ENCODE results near the gene BMPR1B.

BMPR1B gene

DNA sequence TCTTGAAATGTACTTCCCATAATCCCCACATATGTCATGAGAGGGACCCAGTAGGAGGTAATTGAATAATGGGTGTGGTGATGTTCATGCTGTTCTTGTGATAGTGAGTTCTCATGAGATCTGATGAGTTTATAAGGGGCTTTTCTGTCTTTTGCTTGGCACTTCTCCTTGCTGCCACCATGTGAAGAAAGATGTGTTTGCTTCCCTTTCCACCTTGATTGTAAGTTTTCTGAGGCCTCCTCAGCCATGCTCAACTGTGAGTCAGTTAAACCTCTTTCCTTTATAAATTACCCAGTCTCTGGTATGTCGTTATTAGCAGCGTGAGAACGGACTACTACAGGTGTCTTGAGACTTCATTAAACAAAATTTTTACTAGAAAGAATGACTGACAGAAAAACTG is 323.2 kb downstream of the BMPR1B start:
- TF ChIP-seq, protein P1, sequence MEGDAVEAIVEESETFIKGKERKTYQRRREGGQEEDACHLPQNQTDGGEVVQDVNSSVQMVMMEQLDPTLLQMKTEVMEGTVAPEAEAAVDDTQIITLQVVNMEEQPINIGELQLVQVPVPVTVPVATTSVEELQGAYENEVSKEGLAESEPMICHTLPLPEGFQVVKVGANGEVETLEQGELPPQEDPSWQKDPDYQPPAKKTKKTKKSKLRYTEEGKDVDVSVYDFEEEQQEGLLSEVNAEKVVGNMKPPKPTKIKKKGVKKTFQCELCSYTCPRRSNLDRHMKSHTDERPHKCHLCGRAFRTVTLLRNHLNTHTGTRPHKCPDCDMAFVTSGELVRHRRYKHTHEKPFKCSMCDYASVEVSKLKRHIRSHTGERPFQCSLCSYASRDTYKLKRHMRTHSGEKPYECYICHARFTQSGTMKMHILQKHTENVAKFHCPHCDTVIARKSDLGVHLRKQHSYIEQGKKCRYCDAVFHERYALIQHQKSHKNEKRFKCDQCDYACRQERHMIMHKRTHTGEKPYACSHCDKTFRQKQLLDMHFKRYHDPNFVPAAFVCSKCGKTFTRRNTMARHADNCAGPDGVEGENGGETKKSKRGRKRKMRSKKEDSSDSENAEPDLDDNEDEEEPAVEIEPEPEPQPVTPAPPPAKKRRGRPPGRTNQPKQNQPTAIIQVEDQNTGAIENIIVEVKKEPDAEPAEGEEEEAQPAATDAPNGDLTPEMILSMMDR (IDR thresholded peaks at IDR 0.05), result no peak
- no peak for TF ChIP-seq ZFX (IDR thresholded peaks at IDR 0.05; ENCODE audit: borderline replicate concordance)
- H3K27ac ChIP-seq, result no peak overlapping the region

GRCh38 chr4:95084584-95084983 is 326.8 kb downstream of the BMPR1B start:
- TF ChIP-seq, protein P1 (IDR thresholded peaks at IDR 0.05), result no peak
- TF ChIP-seq ZFX (IDR thresholded peaks at IDR 0.05; ENCODE audit: borderline replicate concordance), result no peak
- no peak overlapping the region for H3K27ac ChIP-seq

DNA sequence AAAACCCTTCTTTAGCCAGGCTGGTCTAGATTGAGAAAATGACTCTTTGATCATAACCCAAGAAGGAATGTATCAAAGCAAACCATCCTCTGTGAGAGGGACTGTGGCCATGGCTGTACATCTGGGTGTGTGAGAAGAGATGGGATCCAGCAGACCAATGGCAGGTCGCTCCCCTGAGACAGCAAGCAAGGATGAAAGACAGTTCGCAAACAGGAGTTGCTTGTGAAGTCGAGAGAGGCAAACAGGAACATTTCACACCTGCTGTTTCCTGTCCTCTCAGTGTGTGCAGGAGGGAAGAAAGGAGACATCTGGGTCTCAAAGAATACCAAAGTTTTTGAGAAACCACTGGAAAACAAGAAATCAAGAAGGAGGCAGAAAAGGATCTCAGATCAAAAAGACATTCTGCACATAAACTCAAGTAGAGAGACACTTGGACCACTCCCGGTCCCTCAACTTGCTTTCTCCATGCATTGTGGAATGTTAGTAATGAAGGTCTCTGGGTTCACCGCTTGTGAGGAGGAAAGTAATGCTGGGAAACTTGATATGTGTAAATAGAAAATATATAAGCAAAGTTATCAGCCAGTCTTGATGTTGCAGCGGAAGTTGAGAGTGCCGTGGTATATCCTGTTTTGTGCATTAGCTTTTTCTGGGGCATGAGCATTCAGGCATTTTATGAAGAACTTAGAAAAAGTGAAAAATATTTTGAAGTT is 327.5 kb downstream of the BMPR1B start:
- TF ChIP-seq, protein P1 (IDR thresholded peaks at IDR 0.05), result no peak
- TF ChIP-seq ZFX (IDR thresholded peaks at IDR 0.05; ENCODE audit: borderline replicate concordance), result no peak
- no peak overlapping the region for H3K27ac ChIP-seq

DNA sequence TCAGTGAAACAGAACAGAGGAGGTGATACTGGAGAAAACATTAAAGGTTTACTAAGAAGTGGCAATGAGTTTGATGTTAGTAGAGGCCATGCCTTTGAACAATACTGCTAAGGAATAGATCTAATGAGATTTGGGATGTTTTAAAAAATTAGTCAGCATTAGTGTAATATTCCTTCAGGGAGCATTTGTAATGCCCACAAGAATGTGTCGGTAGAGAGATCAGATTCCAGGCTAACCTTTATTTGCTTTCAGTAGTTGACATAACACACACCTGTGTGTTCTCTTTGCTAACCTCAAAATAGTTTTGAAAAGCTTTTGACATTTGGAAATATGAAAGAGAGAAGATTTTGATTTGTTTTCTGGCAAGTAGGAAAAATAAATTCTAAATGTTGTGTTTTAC is 328.8 kb downstream of the BMPR1B start:
- 0 out of 2 replicates have a peak overlapping the region, but pooled peaks have one; percentile 5 for H3K27ac ChIP-seq
- TF ChIP-seq, protein P1 (IDR thresholded peaks at IDR 0.05), result no peak
- TF ChIP-seq ZFX (IDR thresholded peaks at IDR 0.05; ENCODE audit: borderline replicate concordance), result no peak

- no peak overlapping the region for H3K27ac ChIP-seq
- no peak for TF ChIP-seq ZFX (IDR thresholded peaks at IDR 0.05; ENCODE audit: borderline replicate concordance)
- TF ChIP-seq, protein P1 (IDR thresholded peaks at IDR 0.05), result no peak
These were observed 330.1 kb downstream of the BMPR1B start for GRCh38 chr4:95087657-95088455.

GRCh38 chr4:95091272-95091671 is 333.5 kb downstream of the BMPR1B start:
- no peak for TF ChIP-seq ZFX (IDR thresholded peaks at IDR 0.05; ENCODE audit: borderline replicate concordance)
- TF ChIP-seq, protein P1 (IDR thresholded peaks at IDR 0.05), result no peak
- H3K27ac ChIP-seq, result no peak overlapping the region

DNA sequence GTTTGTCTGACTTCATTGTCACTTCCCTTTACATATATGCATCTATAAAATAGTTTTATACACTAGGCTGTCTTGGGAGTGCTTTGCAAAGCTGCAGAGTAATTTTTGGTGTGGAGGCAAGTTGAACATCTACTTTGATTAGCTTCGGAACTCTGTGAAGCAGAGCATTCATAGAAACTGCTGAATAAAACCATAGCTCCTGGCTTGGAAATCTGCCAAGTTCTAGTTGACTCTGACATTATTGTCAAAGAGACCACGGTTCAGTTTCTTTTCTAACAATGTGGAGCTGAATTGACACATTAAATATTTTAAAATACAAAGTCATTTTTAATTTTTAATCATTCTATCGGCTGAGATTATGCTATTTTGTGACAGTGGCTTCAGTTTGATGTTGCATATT is 335.0 kb downstream of the BMPR1B start:
- no peak overlapping the region for H3K27ac ChIP-seq

More for the DNA sequence above, 335.0 kb downstream of the BMPR1B start:
- TF ChIP-seq, protein P1 (IDR thresholded peaks at IDR 0.05), result no peak
- no peak for TF ChIP-seq ZFX (IDR thresholded peaks at IDR 0.05; ENCODE audit: borderline replicate concordance)
